NCI-H1930 (cell line): ENCODE measurements around the gene IDH3G.
A peak's percentile ranks its signal among the peaks of the same experiment; 100 is the strongest.

Experiments
- DNase-seq, 2 experiments: peaks; one replicate each; lab custom pipeline; 2025; lab: John Stamatoyannopoulos, UW

IDH3G gene

DNA sequence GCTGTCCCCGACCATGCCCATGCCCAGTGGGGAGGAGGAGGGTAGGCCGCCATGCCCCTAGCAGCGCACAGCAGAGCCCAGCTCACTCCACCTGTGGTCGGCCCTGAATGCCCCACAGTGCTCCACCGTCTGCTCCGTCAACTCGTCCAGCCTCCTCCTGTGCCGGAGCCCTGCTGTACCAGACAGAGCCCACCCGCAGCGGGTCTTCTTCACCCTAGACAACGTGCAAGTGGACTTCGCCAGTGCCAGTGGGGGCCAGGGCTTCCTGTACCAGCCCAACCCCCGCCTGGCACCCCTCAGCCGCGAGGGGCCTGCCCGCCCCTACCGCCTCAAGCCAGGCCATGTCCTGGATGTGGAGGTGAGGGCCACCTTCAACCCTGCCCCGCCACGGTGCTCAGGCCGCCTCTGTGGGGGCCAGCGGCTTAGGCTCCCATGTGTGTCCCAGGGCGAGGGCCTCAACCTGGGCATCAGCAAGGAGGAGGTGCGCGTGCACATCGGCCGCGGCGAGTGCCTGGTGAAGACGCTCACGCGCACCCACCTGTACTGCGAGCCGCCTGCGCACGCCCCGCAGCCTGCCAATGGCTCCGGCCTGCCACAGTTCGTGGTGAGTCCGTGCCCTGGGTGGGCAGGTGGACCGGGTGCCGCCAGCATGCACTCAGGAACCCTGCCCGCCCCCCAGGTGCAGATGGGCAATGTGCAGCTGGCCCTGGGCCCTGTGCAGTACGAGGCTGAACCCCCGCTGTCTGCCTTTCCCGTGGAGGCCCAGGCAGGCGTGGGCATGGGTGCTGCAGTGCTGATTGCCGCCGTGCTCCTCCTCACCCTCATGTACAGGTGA, 20.2 kb downstream of the IDH3G start:
- DNase-seq, result no peak

DNA sequence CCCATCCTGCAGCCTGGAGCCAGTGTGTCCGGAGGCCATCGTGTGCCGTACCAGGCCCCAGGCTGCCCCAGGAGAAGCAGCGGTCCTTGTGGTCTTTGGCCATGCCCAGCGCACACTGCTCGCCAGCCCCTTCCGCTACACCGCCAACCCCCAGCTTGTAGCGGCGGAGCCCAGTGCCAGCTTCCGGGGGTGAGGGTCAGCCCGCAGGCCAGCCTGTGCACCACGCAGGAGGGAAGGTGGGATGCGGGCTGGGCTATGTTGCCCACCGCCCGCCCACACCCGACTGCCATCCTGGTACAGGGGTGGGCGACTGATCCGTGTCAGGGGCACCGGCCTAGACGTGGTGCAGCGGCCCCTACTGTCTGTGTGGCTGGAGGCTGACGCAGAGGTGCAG, 21.0 kb downstream of the IDH3G start:
- no peak for DNase-seq

DNA sequence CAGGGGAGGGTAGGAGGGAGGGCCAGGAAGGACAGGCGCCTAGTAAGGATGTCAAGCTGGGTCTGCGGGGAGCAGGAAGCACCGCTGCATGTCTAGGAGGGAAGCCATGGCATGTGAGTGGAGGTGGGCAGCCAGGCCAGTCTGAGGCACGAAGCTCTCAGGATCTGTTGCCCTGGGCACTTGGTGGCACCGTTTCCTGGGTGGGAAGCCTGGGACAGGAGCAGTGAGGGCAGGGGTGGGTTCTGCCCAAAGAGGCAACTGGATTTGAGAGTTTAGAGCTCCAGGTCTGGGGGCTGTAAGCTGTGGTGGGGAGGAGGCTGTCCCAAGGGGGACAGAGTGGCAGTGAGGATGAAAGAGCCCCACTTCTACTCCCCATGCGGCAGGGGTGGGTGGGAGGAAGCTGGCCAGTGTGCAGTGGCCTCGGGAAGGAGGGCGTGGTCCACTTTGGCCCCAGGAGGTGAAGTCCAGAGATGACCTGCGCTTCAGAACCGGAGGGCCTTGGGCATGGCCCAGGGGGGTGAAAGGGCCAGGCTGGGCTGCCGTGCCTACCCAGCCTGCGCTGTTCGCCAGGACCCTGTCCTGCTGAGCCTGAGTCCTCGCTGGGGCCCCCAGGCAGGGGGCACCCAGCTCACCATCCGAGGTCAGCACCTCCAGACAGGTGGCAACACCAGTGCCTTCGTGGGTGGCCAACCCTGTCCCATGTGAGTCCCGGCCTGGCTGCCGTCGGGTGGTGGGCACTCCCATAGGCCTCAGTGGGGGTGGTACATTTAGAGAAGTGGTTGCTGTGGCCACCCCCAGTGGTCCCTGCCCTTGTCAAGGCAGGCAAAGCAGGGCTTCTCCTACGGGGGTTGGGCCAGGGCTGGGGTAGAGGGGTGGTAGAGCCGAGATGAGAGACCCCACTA, 21.6 kb downstream of the IDH3G start:
- DNase-seq, result no peak

DNA sequence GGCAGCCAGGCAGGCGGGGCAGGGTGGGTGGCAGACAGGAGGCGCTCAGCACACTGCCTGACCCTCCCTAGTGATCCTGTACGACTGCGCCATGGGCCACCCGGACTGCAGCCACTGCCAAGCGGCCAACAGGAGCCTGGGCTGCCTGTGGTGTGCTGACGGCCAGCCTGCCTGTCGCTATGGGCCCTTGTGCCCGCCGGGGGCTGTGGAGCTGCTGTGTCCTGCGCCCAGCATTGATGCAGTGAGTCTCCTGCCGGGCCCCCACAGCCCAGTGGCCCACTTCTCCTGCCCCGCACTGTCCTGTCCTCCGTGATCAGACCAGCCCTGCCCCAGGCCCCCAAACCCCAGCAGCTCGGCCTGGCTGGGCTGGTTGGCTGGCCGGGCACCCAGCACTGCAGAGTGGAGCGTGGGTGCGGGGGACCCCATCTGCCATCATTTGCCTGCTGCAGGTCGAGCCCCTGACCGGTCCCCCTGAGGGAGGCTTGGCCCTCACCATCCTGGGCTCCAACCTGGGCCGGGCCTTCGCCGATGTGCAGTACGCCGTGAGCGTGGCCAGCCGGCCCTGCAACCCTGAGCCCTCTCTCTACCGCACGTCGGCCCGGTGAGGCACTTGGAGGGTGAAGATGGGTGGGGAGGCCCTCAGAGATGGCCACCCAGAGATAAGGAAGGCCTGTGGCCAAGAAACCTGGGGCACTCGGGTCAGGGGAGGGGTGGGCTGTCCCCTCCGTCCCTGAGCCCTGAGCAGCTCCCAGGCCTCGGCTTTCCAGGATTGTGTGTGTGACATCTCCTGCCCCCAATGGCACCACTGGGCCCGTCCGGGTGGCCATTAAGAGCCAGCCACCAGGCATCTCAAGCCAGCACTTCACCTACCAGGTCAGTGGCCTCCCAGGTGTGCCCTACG, 22.5 kb downstream of the IDH3G start:
- DNase-seq, result no peak

DNA sequence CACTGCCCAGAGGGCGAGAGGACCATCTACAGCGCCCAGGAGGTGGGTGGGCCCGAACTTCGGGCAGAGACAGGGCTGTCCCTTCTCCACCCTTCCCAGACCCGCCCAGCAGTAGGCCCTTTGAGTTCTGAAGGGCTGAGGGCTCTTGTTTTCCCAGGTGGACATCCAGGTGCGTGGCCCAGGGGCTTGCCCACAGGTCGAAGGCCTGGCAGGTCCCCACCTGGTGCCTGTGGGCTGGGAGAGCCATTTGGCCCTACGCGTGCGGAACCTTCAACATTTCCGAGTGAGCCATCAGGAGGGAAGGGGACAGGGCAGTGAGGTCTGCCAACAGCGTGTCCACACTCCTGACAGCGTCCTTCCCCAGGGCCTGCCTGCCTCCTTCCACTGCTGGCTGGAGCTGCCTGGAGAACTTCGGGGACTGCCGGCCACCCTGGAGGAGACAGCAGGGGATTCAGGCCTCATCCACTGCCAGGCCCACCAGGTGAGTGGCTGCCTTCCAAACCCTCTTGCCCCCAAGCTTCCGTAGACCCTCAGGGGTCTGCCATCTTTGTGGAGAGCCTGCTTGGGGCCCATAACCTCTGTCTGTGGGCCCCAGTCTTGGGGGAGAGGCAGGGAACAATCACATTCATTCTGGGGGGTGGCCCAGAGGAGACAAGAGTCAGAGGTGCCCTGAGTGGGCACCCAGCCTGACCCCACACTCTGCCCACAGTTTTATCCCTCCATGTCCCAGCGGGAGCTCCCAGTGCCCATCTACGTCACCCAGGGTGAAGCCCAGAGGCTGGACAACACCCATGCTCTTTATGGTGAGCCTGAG, 23.4 kb downstream of the IDH3G start:
- DNase-seq, result no peak

DNA sequence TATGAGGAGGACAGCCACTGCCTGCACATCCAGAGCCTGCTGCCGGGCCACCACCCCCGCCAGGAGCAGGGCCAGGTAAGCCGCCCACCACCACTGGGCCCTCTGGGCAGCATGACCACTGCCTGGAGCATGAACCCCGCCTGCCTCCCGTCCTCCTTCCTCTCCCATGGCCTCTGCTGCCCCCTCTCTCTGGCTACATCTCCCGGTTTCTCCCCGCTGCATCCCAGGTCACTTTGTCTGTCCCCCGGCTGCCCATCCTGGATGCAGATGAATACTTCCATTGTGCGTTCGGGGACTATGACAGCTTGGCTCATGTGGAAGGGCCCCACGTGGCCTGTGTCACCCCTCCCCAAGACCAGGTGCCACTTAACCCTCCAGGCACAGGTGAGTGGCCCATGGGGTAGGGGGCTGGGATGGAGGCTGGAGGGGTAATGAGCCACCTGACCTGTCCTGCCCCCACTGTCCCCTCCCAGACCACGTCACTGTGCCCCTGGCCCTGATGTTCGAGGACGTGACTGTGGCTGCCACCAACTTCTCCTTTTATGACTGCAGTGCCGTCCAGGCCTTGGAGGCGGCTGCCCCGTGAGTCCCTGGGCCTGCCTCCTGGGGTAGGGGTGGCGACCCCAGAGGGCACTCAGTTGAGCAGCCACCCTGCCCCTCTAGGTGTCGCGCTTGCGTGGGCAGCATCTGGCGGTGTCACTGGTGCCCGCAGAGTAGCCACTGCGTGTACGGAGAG, 24.1 kb downstream of the IDH3G start:
- no peak for DNase-seq

DNA sequence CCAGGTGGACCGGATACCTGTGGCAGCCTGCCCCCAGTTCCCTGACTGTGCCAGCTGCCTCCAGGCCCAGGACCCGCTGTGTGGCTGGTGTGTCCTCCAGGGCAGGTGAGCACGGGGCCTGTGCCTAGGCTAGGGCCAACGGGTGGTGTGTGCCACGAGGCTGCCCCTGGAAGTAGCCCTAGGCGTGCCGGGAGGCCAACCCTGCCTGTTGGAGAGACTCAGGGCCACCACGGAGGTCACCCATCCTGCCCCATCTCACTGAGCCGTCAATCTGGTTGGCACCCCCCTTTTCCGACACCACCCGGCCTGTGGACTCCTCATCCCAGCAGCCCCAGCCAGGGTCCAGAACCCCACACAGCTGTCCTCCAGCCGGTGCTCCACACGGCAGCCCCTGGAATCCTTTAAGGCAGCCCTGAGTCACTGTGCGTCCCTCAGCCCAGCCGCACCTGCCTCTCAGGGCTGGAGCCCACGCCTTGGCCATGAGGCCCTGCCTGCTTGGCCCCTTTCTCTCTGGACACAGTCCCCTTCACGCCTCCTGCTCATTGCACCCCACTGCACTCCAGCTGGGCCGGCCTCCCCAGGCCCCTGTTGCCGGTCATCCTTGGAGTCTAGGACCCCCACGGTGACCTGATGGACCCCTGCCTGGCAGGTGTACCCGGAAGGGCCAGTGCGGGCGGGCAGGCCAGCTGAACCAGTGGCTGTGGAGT, 24.9 kb downstream of the IDH3G start:
- no peak for DNase-seq

DNA sequence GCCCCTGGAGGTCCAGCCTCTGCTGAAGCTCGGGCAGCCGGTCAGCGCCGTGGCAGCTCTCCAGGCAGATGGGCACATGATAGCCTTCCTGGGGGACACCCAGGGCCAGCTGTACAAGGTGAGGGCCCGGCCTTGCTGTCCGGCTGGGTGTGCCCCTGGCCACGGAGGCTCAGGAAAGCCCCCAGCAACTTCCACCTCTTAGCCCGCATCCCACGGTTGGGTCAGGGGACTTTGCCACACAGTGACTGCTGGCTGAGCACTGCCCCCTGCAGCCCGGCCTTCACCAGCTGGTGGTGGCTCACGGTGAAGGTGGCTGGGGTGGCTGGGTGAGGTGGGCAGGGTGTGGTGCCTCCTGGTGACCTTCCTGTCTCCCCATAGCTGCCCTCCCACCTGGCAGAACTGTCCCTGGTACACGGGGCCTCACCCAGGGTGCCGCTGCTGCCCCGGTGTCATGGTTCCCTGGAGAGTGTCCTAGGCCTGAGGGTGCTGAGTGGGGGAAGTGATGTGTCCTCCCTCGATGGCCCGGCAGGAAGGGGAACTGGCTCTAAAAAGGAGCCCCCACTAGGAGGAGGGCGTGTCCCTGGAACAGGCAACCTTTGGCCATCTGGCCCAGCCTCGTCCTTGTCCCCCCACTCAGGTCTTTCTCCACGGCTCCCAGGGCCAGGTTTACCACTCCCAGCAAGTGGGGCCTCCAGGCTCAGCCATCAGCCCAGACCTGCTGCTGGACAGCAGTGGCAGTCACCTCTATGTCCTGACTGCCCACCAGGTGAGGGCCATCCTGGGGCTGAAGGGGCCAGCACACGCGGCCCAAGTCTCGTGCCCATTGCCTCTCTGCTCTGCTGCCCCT, 25.6 kb downstream of the IDH3G start:
- DNase-seq, result no peak

DNA sequence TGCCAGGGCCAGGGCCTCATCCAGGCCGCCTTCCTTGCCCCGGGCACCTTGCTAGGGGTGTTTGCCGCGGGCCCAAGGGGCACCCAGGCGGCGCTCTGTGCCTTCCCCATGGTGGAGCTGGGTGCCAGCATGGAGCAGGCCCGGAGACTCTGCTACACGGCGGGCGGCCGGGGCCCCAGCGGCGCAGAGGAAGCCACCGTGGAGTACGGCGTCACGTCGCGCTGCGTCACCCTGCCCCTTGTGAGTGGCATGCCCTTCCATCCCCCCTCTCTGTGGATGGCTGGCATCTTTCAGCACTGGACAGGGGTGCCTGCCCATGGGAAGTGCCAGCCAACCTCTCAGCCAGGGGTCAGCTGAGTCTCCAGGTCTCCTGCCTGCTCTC, 26.5 kb downstream of the IDH3G start:
- DNase-seq, result no peak

DNA sequence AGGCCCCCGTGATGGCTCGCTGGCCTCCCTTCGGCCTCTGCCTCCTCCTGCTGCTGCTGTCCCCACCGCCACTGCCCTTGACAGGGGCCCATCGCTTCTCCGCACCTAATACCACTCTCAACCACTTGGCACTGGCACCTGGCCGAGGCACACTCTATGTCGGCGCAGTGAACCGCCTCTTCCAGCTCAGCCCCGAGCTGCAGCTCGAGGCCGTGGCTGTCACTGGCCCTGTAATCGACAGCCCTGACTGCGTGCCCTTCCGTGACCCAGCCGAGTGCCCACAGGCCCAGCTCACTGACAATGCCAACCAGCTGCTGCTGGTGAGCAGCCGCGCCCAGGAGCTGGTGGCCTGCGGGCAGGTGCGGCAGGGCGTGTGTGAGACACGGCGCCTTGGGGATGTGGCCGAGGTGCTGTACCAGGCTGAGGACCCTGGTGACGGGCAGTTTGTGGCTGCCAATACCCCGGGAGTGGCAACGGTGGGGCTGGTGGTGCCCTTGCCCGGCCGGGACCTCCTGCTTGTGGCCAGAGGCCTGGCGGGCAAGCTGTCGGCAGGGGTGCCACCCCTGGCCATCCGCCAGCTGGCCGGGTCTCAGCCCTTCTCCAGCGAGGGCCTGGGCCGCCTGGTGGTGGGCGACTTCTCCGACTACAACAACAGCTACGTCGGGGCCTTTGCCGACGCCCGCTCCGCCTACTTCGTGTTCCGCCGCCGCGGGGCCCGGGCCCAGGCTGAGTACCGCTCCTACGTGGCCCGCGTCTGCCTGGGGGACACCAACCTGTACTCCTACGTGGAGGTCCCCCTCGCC, 27.1 kb downstream of the IDH3G start:
- DNase-seq, result no peak

DNA sequence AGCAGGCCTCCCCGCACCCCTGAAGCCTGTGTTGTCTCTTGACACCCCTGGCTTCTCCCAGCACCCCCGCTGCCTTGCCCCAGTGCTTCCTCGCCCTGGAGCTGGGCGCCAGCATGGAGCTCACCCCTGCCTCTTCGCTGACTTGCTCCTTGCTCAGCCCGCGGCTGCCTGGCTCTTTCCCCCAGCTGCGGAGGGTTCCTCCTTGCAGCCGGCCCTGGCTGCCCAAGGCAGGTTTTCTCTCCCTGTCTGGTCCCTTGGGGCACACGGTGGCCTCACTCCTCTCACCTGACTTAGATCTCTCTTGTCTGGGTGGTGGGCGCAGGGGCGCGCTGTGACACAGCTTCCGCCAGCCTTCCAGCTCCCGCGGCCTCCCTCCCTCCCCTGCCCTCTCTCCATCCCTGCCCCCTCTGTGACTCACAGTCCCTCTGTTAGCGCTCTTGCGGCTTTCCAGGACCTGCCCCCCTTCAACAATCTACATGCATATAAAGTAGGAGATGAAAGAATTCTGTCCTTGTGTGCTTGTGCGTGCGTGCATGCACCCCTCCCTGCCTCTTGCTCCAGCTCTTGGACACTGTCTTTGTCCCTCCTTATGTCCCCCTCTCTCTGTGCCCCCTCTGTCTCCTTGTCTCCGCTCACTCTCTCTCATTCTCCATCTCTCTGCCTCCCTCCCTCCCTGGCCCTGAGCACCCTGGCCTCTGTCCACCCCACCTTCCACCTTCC, 27.9 kb downstream of the IDH3G start:
- DNase-seq, result no peak

DNA sequence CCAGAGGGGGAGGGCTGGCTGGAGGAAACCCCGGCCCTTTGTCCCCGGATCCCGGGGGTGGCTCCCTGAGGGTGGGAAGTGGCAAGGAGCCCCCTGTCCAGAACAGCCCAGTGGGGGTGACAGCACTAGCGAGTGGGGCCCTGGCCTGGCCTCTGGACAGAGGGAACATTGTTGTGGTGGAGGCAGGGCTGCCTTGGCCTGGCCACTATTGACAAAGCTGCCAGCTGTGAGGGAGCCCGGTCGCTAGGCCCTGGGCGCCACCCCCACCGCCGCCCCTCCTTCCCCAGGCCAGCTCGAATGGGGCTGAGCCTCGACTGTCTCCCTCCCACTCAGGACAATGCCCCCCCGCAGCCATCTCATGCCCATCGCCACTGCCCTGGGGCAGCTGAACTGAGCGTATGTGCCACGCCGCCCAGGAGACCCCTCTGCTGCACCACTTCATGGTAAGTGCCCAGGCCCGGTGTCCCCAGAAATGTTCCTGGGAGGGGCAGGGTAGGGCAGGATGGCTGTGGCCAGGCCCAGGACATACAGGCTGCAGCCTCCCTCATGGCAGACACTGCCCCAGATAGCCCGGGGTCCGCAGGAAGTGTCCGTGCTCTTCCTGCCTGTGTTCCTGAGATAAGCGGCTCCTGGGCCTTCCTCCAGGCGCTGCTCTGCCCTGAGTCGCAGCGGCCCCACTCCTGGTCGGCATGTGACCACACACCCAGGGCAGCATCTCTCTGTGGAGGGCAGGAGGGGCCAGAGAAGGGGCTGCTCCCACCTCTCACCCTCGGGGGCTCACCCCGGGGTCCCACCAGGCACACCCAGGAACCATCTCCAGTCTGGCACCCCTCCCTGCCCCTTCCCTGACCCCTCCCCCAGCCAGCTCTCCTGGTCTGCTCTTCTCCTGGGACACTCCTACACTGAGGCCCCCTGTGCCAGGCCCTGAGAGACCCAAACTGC, 28.8 kb downstream of the IDH3G start:
- no peak for DNase-seq

DNA sequence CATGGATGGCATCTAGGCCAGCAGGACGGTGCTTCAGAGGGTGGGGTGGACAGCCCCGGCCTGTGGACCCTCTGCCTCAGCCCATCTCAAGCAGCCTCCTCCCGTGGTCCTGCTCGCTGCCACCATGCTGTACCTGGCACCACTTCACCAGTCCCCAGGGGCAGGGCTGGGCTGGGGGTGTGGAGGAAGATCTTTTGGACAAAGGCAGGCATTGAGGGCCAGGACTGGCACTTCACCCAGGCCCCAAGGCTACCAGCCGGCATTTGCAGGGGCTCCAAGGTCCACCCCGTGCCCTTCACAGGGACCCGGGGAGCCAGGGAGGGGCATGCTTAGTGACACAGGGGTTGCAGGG, 29.4 kb downstream of the IDH3G start:
- no peak for DNase-seq

DNA sequence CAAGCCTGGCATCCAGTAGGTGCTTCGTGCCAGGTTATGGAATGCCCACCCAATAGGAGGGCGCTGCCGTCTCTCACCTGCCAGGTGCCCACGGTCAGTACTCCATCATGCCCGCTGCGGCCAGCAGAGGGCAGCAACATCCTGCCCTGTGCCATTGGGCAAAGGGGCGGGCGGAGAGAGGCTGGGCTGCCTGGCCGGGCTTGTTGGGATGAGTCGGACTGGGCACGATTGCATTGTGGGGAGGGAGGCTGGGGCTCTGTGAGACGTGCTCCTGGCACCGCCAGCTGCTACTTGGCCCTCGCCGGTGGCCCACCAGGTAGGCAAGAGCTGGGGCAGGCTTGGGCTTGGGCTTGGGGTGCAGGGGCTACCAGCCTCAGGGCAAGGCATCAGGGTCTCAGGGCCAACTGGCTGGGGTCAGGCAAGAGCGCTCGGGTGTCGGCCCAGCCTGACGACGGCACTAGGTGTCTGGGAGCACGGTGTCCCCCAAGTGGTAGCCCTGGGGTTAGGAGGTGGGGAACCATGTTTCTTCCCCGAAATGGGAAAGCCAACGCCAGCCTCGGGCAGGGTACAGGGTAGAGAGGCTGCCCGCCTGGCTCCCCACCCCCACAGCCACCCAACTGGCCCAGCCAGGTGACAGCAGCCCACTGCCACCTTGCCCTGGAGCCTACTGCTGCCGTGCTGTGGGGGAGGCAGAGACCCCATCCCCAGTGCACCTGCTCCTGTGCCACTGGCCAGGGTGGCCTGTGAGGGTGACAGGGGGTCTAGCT, 30.0 kb downstream of the IDH3G start, which contains the start of gene PLXNB3:
Gene PLXNB3, plus strand, starts transcription at position 261 of the 767 bp plus-strand sequence. CDS start 1,287 bp downstream, outside the sequence.
- DNase-seq, result peak; percentile 53 to 54

DNA sequence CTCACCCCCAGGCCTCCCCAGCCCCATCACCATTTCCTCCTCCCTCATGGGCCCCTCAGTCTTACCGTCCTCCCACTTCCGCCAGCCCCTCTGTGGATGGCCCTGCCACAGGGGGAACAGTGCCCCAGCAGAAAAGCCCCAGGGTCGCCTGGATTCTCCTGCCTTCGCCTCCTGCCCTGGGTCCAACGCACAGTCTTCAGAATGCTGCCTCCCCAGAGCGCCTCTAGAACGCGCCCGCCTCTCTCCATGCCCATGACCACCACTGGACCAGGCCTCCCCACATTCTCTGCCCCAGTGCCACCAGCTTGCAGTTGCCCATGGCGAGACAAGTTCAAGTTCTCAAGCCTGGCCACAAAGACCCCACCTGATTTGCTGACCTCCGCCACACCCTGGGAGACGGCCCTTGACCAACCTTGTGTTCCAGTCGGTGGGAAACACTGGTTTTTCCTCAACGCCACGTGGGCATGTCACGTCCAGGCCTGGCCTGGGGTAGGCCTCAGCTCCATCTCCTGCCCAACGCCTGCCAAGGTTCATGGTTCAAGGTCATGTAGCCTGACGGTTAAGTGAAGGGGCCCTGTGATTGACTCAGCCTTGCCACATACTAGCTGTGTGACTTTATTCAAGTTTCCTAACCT, 30.8 kb downstream of the IDH3G start:
- DNase-seq, result no peak
